Measurements from ENCODE around the gene CTSD. TPM values are rescaled to one million over a fixed set of nuclear protein-coding genes. Genes with fewer than 3 reads are reported as not detected.

Gene CTSD
- total RNA-seq, 2 experiments from 2014 or later, result 30.1 to 34.5 TPM

- DNase-seq, result peak; percentile 0
- no peak overlapping the region for H3K27ac Mint-ChIP-seq
- no peaks in the 10 kb centered on the region for H3K36me3 Mint-ChIP-seq (ENCODE audit: low read depth)
- no peak overlapping the region for H3K4me3 Mint-ChIP-seq
- CTCF ChIA-PET, result no interaction called here
- peaks cover 2% of the 10 kb centered on the region for H3K9me3 Mint-ChIP-seq
- no peaks in the 10 kb centered on the region for H3K4me1 Mint-ChIP-seq (ENCODE audit: low read depth)
- intact Hi-C loops (cut with micrococcal nuclease), result no loop called here
- H3K27me3 Mint-ChIP-seq (ENCODE audit: low read depth), result no peaks in the 10 kb centered on the region
Observed at GRCh38 chr11:1744137-1744886, 19.4 kb downstream of the CTSD start.

GRCh38 chr11:1743585-1744136, 20.1 kb downstream of the CTSD start:
- CTCF ChIA-PET, result no interaction called here
- Mint-ChIP-seq H3K36me3 (ENCODE audit: low read depth) (no peaks in the 10 kb centered on the region), H3K4me1 (ENCODE audit: low read depth) (no peaks in the 10 kb centered on the region), H3K27me3 (ENCODE audit: low read depth) (no peaks in the 10 kb centered on the region), H3K27ac (no peak overlapping the region), H3K4me3 (no peak overlapping the region), H3K9me3 (peaks cover 2% of the 10 kb centered on the region)
- DNase-seq, result peak; percentile 2
- intact Hi-C loops (cut with micrococcal nuclease), result no loop called here

DNA sequence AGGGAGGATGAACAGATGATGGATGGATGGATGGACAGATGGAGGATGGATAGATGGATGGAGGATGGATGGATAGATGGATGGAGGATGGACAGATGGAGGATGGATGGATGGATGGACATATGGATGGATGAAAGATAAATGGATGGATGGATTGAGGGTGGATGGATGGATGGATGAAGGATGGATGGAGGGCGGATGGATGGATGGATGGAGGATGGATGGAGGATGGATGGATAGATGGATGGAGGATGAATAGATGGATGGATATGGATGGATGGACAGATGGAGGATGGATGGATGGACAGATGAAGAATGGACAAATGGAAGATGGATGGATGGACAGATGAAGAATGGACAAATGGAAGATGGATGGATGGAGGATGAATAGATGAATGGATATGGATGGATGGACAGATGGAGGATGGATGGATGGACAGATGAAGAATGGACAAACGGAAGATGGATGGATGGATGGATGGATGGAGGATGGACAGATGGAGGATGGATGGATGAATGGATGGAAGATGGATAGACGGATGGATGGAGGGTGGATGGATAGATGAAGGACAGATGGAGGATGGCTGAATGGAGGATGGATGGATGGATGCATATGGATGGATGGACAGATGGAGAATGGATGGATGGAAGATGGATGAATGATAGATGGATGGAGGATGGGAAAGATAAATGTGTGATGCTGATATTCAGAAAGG, 20.7 kb downstream of the CTSD start:
- no peak overlapping the region for H3K27ac Mint-ChIP-seq
- H3K27me3 Mint-ChIP-seq (ENCODE audit: low read depth), result no peaks in the 10 kb centered on the region
- CTCF ChIA-PET, result no interaction called here
- no peaks in the 10 kb centered on the region for H3K36me3 Mint-ChIP-seq (ENCODE audit: low read depth)
- DNase-seq, result no peak
- no peak overlapping the region for H3K4me3 Mint-ChIP-seq
- intact Hi-C loops (cut with micrococcal nuclease), result no loop called here
- H3K4me1 Mint-ChIP-seq (ENCODE audit: low read depth), result no peaks in the 10 kb centered on the region
- H3K9me3 Mint-ChIP-seq, result peaks cover 2% of the 10 kb centered on the region

GRCh38 chr11:1742371-1742770, 21.4 kb downstream of the CTSD start:
- Mint-ChIP-seq H3K9me3 (peaks cover 2% of the 10 kb centered on the region), H3K36me3 (ENCODE audit: low read depth) (no peaks in the 10 kb centered on the region), H3K4me1 (ENCODE audit: low read depth) (no peaks in the 10 kb centered on the region), H3K4me3 (no peak overlapping the region), H3K27me3 (ENCODE audit: low read depth) (no peaks in the 10 kb centered on the region), H3K27ac (no peak overlapping the region)
- DNase-seq, result peak; percentile 10
- intact Hi-C loops (cut with micrococcal nuclease), result no loop called here
- CTCF ChIA-PET, result no interaction called here

GRCh38 chr11:1741741-1742140, 22.0 kb downstream of the CTSD start:
- no peak overlapping the region for H3K27ac Mint-ChIP-seq
- H3K36me3 Mint-ChIP-seq (ENCODE audit: low read depth), result no peaks in the 10 kb centered on the region
- H3K9me3 Mint-ChIP-seq, result peaks cover 4% of the 10 kb centered on the region
- CTCF ChIA-PET, result no interaction called here
- H3K4me3 Mint-ChIP-seq, result no peak overlapping the region
- DNase-seq, result peak; percentile 0
- intact Hi-C loops (cut with micrococcal nuclease), result no loop called here
- no peaks in the 10 kb centered on the region for H3K4me1 Mint-ChIP-seq (ENCODE audit: low read depth)
- no peaks in the 10 kb centered on the region for H3K27me3 Mint-ChIP-seq (ENCODE audit: low read depth)

DNA sequence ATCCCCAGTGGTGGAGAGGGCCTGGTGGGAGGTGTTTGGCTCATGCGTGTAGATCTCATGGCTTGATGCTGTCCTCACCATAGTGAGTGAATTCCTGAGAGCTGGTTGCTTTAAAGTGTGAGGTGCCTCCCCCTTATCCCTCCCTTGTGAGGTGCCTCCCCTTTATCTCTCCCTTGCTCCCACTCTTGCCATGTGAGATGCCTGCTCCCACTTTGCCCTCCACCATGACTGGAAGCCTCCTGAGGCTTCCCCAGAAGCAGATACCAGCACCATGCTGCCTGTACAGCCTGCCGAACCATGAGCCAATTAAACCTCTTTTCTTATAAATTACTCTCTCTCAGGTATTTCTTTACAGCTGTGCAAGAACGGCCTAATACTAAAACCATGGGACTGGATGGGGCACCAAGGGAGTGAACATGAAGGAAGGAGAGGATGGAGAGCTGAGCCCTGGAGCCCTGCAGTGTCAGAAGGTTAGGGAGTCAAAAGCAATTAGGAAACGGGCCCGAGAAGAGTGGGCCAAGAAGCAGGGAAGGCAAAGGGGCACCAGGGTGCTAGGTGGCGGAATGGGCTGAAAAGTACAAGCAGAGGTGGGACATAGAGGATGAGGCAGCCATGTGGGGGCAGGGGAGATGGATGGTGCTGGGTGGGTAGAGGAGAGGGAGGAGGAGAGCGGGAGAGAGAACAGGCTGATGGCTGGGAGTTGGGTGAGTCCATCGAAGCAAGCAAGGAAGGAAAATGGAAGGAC, 22.8 kb downstream of the CTSD start:
- H3K4me1 Mint-ChIP-seq (ENCODE audit: low read depth), result no peaks in the 10 kb centered on the region
- DNase-seq, result peak; percentile 1
- H3K27ac Mint-ChIP-seq, result no peak overlapping the region
- no peaks in the 10 kb centered on the region for H3K36me3 Mint-ChIP-seq (ENCODE audit: low read depth)
- H3K27me3 Mint-ChIP-seq (ENCODE audit: low read depth), result no peaks in the 10 kb centered on the region
- intact Hi-C loops (cut with micrococcal nuclease), result no loop called here
- peaks cover 10% of the 10 kb centered on the region for H3K9me3 Mint-ChIP-seq
- CTCF ChIA-PET, result no interaction called here
- H3K4me3 Mint-ChIP-seq, result no peak overlapping the region

DNA sequence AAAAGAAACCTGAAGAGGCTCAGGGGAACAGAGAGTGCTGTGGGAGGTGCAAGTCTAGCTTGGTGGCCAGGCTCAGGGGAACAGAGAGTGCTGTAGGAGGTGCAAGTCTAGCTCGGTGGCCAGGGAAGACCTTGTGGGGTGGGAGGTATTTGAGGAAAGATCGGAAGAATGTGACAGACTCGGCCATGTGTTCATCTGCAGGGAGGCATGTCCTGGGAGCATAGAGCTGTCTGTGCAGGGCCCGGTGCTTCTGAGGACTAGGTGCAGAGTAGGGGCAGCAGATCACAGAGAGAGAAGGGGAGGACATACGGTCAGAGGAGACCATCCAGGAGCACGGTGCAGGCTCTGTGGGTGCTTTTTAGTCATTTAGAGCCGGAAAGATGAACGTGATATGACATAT, 24.2 kb downstream of the CTSD start:
- Mint-ChIP-seq H3K27ac (no peak overlapping the region), H3K4me1 (ENCODE audit: low read depth) (no peaks in the 10 kb centered on the region), H3K27me3 (ENCODE audit: low read depth) (no peaks in the 10 kb centered on the region), H3K36me3 (ENCODE audit: low read depth) (no peaks in the 10 kb centered on the region), H3K9me3 (peaks cover 12% of the 10 kb centered on the region), H3K4me3 (no peak overlapping the region)
- DNase-seq, result peak; percentile 1
- intact Hi-C loops (cut with micrococcal nuclease), result no loop called here
- CTCF ChIA-PET, result interaction anchor here (1.0 kb wide), 1 partner anchor 18 kb away, joined by 3 read pairs; no protein-coding TSS in a partner anchor

- no peaks in the 10 kb centered on the region for H3K36me3 Mint-ChIP-seq (ENCODE audit: low read depth)
- H3K27ac Mint-ChIP-seq, result no peak overlapping the region
- peaks cover 6% of the 10 kb centered on the region for H3K27me3 Mint-ChIP-seq (ENCODE audit: low read depth)
- H3K4me3 Mint-ChIP-seq, result no peak overlapping the region
- peaks cover 12% of the 10 kb centered on the region for H3K9me3 Mint-ChIP-seq
- H3K4me1 Mint-ChIP-seq (ENCODE audit: low read depth), result peaks cover 9% of the 10 kb centered on the region
- CTCF ChIA-PET, result no interaction called here
- DNase-seq, result no peak
- intact Hi-C loops (cut with micrococcal nuclease), result no loop called here
Observed at GRCh38 chr11:1738380-1738779, 25.3 kb downstream of the CTSD start.

- CTCF ChIA-PET, result no interaction called here
- Mint-ChIP-seq H3K36me3 (ENCODE audit: low read depth) (no peaks in the 10 kb centered on the region), H3K9me3 (peaks cover 12% of the 10 kb centered on the region), H3K4me1 (ENCODE audit: low read depth) (peaks cover 10% of the 10 kb centered on the region), H3K27me3 (ENCODE audit: low read depth) (peaks cover 7% of the 10 kb centered on the region), H3K27ac (no peak overlapping the region), H3K4me3 (no peak overlapping the region)
- intact Hi-C loops (cut with micrococcal nuclease), result no loop called here
- no peak for DNase-seq
Observed at GRCh38 chr11:1737080-1737757, 26.5 kb downstream of the CTSD start.

- Mint-ChIP-seq H3K36me3 (ENCODE audit: low read depth) (no peaks in the 10 kb centered on the region), H3K27me3 (ENCODE audit: low read depth) (peaks cover 7% of the 10 kb centered on the region), H3K27ac (no peak overlapping the region), H3K4me3 (no peak overlapping the region), H3K9me3 (peaks cover 12% of the 10 kb centered on the region), H3K4me1 (ENCODE audit: low read depth) (peaks cover 10% of the 10 kb centered on the region)
- CTCF ChIA-PET, result no interaction called here
- intact Hi-C loops (cut with micrococcal nuclease), result no loop called here
- DNase-seq, result no peak
Observed at GRCh38 chr11:1736447-1736992, 27.2 kb downstream of the CTSD start.

DNA sequence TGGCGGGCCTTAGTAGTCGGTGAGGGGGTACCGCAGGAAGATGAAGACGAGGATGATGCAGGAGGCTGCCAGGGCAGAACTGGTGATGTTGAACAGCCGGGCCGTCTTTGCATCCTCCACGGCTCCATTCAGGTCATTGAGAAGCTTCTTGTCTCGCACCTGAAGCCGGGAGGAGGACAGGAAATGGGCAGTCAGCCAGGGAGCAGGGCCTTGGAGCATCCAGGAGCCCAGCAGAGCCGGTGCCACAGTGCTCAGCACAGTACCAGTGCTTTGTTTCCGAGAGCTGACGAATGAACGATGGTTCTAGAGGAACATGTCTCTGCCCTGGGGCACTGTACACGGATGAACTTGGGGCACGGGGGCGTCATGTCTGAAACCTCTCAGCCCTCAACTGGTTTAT, 28.5 kb downstream of the CTSD start:
- Mint-ChIP-seq H3K27me3 (ENCODE audit: low read depth) (peaks cover 7% of the 10 kb centered on the region), H3K4me3 (no peak overlapping the region), H3K27ac (no peak overlapping the region), H3K9me3 (peaks cover 12% of the 10 kb centered on the region), H3K4me1 (ENCODE audit: low read depth) (peaks cover 10% of the 10 kb centered on the region), H3K36me3 (ENCODE audit: low read depth) (no peaks in the 10 kb centered on the region)
- no peak for DNase-seq
- intact Hi-C loops (cut with micrococcal nuclease), result no loop called here
- CTCF ChIA-PET, result no interaction called here

GRCh38 chr11:1734641-1735081, 29.1 kb downstream of the CTSD start:
- Mint-ChIP-seq H3K27me3 (ENCODE audit: low read depth) (peaks cover 7% of the 10 kb centered on the region), H3K9me3 (peaks cover 12% of the 10 kb centered on the region), H3K4me3 (no peak overlapping the region), H3K36me3 (ENCODE audit: low read depth) (no peaks in the 10 kb centered on the region), H3K4me1 (ENCODE audit: low read depth) (peaks cover 10% of the 10 kb centered on the region), H3K27ac (no peak overlapping the region)
- CTCF ChIA-PET, result interaction anchor here (0.6 kb wide), 1 partner anchor 99 kb away, joined by 3 read pairs; no protein-coding TSS in a partner anchor
- no peak for DNase-seq
- intact Hi-C loops (cut with micrococcal nuclease), result no loop called here
